ENCODE data around the gene CADPS.

CADPS gene

DNA sequence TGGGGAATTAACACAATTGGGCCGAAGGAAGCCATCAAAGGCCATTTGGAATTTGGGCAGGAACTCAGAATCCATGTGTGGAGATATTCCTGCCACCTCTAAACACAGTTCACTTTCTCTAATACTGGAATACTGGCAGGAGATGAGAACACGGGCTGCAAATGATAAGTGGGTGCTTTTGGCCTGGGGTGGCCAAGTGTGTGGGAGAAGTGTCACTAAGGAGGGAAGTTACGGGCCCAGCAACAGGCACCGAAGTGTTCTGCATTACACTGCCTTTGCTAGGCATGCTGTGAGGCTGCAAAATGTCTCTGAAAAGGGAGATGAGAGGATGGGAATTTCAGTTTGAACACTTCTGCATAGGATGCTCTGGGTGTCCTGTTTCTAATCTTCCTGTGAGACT, 412.4 kb downstream of the CADPS start:
- Histone ChIP-seq H3K36me3 (peaks cover 29% of the 10 kb centered on the region), H3K27me3 (ENCODE audit: insufficient read depth, low read depth, severe bottlenecking) (no peaks in the 10 kb centered on the region), H3K4me3 (ENCODE audit: low read depth, low read length) (no peak overlapping the region), H3K9me3 (ENCODE audit: severe bottlenecking) (no peaks in the 10 kb centered on the region), H3K27ac (no peak overlapping the region)
- DNase-seq = no peak
- TF ChIP-seq, protein P1, sequence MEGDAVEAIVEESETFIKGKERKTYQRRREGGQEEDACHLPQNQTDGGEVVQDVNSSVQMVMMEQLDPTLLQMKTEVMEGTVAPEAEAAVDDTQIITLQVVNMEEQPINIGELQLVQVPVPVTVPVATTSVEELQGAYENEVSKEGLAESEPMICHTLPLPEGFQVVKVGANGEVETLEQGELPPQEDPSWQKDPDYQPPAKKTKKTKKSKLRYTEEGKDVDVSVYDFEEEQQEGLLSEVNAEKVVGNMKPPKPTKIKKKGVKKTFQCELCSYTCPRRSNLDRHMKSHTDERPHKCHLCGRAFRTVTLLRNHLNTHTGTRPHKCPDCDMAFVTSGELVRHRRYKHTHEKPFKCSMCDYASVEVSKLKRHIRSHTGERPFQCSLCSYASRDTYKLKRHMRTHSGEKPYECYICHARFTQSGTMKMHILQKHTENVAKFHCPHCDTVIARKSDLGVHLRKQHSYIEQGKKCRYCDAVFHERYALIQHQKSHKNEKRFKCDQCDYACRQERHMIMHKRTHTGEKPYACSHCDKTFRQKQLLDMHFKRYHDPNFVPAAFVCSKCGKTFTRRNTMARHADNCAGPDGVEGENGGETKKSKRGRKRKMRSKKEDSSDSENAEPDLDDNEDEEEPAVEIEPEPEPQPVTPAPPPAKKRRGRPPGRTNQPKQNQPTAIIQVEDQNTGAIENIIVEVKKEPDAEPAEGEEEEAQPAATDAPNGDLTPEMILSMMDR (IDR thresholded peaks at IDR 0.05; ENCODE audit: low read depth, low read length) = no peak

DNA sequence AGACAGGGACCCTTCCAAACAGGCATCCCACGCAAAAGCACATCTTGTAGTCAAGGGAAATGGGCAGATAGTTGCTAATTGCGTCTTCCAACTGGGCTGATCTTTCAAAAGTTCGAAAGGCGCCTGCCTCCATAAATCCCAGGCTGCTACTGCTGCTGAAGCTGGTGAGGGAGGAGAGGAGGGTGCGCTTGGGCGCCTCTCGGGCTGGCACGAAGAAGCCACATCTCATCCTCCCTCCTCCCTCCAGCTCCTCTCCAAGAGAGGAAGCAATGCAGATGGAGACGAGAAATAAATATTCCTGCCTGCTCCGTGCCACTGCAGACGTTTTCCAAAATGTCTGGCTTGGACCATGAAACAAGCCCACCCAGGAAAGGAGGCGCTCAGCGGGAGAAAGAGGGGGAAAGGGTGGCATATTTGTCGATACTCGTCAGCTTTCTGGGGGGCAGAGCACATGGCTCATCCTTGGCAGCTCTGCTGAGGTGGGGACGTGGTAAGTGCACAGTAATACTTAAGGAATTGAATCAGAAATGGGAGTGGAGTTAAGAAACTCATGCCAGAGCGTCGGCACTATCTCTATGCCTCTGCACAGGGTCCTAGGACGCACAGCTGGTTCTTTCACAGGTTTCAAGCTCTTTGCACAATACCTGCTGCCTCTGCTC, 413.0 kb downstream of the CADPS start:
- Histone ChIP-seq H3K9me3 (ENCODE audit: severe bottlenecking) (no peaks in the 10 kb centered on the region), H3K4me3 (ENCODE audit: low read depth, low read length) (no peak overlapping the region), H3K36me3 (peaks cover 29% of the 10 kb centered on the region), H3K27me3 (ENCODE audit: insufficient read depth, low read depth, severe bottlenecking) (no peaks in the 10 kb centered on the region), H3K27ac (no peak overlapping the region)
- DNase-seq = no peak
- TF ChIP-seq, protein P1 (IDR thresholded peaks at IDR 0.05; ENCODE audit: low read depth, low read length) = no peak

DNA sequence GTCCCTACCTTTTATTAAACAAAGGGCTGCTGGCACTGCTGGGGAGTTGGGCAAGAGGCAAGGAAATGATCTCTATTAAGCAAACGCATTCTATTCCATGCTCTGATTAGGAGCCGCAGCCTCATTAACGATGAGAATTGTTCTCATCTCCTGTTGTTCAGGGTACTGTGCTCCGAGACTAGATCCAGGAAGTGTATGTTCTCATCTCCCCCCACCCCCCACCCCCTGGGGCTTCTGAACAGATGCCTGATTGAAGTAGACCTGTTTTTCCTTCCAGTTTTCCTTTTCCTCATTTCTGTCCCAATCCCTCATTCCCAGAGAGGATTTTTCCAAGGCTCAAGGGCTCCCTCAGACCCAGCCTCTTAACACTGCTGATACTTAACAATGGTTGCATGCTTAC, 420.3 kb downstream of the CADPS start:
- TF ChIP-seq, protein P1 (IDR thresholded peaks at IDR 0.05; ENCODE audit: low read depth, low read length) = no peak
- H3K4me3 ChIP-seq (ENCODE audit: low read depth, low read length) = no peak overlapping the region
- no peaks in the 10 kb centered on the region for H3K27me3 ChIP-seq (ENCODE audit: insufficient read depth, low read depth, severe bottlenecking)
- H3K9me3 ChIP-seq (ENCODE audit: severe bottlenecking) = no peaks in the 10 kb centered on the region
- peaks cover 12% of the 10 kb centered on the region for H3K36me3 ChIP-seq
- H3K27ac ChIP-seq = no peak overlapping the region
- no peak for DNase-seq

DNA sequence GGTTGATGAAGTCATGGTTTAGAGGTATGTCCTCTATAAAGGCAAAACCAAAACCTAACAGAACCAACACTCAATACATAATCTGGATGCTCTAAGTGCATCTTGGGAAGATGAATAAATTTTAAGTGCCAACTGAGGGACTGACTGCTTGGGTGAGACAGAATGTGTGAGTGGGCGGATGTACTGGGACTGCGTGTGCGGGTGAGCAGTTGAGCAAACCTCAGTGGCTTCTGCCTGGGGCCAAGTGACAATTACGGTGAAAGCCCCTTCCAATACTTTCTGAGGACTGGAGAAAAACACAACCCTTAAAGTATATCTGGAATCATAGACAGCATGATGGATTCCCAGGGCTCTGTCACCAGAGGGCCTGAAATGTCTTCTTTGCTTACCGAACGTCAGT, 421.8 kb downstream of the CADPS start:
- H3K27me3 ChIP-seq (ENCODE audit: insufficient read depth, low read depth, severe bottlenecking) = no peaks in the 10 kb centered on the region
- no peak for DNase-seq

DNA sequence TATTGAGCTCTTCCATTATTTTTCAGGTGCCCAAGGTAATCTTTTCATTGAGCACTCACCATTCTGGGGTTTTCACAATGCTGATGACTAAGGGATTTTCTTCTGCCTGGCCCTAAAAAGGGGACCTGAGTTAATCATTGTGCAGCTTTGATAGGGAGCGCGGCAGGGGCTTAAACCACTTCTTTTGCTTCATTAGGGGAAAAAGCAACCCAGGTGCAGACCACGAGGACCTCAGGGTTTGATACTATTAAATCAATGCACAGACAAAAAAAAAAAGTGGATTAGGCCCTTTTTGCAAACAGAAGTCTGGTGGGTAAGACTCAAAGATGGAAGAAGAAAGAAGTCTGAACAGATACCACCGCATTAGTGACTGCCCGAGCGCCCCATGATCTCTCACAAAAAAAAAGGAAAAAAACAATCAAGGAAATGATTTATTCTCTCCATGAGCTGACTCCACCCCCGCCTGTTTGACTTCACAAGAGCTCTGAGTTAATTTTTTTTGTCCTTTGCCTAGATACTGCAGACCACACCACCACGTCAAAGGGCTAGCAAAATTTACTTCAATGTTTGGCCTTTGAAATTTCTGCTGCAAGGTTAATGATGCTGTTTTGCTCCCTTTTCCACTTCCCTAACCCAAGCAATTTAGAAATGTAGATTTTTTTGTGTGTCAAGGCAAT, 423.9 kb downstream of the CADPS start:
- no peak overlapping the region for H3K27ac ChIP-seq

More for the DNA sequence above, 421.8 kb downstream of the CADPS start:
- Histone ChIP-seq H3K36me3 (peaks cover 4% of the 10 kb centered on the region), H3K4me3 (ENCODE audit: low read depth, low read length) (no peak overlapping the region), H3K9me3 (ENCODE audit: severe bottlenecking) (no peaks in the 10 kb centered on the region), H3K27ac (no peak overlapping the region)
- TF ChIP-seq, protein P1 (IDR thresholded peaks at IDR 0.05; ENCODE audit: low read depth, low read length) = no peak

More for the DNA sequence above, 423.9 kb downstream of the CADPS start:
- Histone ChIP-seq H3K9me3 (ENCODE audit: severe bottlenecking) (no peaks in the 10 kb centered on the region), H3K27me3 (ENCODE audit: insufficient read depth, low read depth, severe bottlenecking) (no peaks in the 10 kb centered on the region), H3K36me3 (no peaks in the 10 kb centered on the region; the same call in 1 of the 2 replicates), H3K4me3 (ENCODE audit: low read depth, low read length) (no peak overlapping the region)
- DNase-seq = no peak
- TF ChIP-seq, protein P1 (IDR thresholded peaks at IDR 0.05; ENCODE audit: low read depth, low read length) = no peak

Measured in WERI-Rb-1 (cell line).